HepG2 (cell line): ENCODE measurements around the gene UVSSA. TPM values are rescaled to one million over a fixed set of nuclear protein-coding genes. Genes with fewer than 3 reads are reported as not detected.

Experiments used
- CENPT ChIP-seq: sonication (generic); formaldehyde crosslinking; IDR thresholded peaks from 2 replicates; pipeline ENCODE4 v1.8.0; 2022; ENCODE audit warnings: low read depth, mild to moderate bottlenecking, moderate library complexity, missing genetic modification reagents
- CHCHD3 ChIP-seq: sonication (generic); formaldehyde crosslinking; IDR thresholded peaks from 2 replicates; pipeline ENCODE4 v1.8.0; 2022; ENCODE audit warnings: mild to moderate bottlenecking, missing genetic modification reagents, moderate library complexity
- GTF2F1 ChIP-seq: fragments of 150-350 bp; IDR thresholded peaks from 2 replicates; pipeline ENCODE4 v1.6.1; 2014; ENCODE audit warnings: low read length
- HMGXB3 ChIP-seq: sonication (generic); formaldehyde crosslinking; IDR thresholded peaks from 2 replicates; pipeline ENCODE4 v1.4.0; 2020; ENCODE audit warnings: missing genetic modification reagents, borderline replicate concordance
- NFE2L2 ChIP-seq: fragments of 150-350 bp; IDR thresholded peaks from 2 replicates; pipeline ENCODE4 v1.6.1; 2014; ENCODE audit warnings: low read length
- NFYB ChIP-seq: sonication (generic); formaldehyde crosslinking; IDR thresholded peaks from 2 replicates; pipeline ENCODE4 v1.4.0; 2020; ENCODE audit warnings: missing genetic modification reagents
- NR0B2 ChIP-seq: sonication (generic); formaldehyde crosslinking; IDR thresholded peaks from 2 replicates; pipeline ENCODE4 v1.4.0; 2020; ENCODE audit warnings: mild to moderate bottlenecking, missing genetic modification reagents
- RBM39 ChIP-seq: fragments of 200-400 bp; formaldehyde crosslinking; IDR thresholded peaks from one replicate; pipeline ENCODE4 v1.6.1; 2018; ENCODE audit warnings: antibody characterized with exemption, mild to moderate bottlenecking, low read depth, low read length; ENCODE audit not compliant: poor library complexity, severe bottlenecking
- SNAPC5 ChIP-seq: sonication (generic); formaldehyde crosslinking; IDR thresholded peaks from 2 replicates; pipeline ENCODE4 v1.8.1; 2023; ENCODE audit warnings: mild to moderate bottlenecking, missing genetic modification reagents, borderline replicate concordance
- SYNCRIP ChIP-seq: fragments of 200-400 bp; formaldehyde crosslinking; IDR thresholded peaks from 2 replicates; pipeline ENCODE4 v1.6.1; 2018; ENCODE audit warnings: mild to moderate bottlenecking, low read depth, low read length; ENCODE audit not compliant: insufficient read depth
- TBL1XR1 ChIP-seq: fragments of 150-350 bp; IDR thresholded peaks from 2 replicates; pipeline ENCODE4 v1.6.1; 2014; ENCODE audit warnings: borderline replicate concordance, low read length; ENCODE audit not compliant: partially characterized antibody
- XRCC5 ChIP-seq: fragments of 200-400 bp; formaldehyde crosslinking; optimal IDR thresholded peaks from 2 replicates; pipeline ENCODE3; 2017; ENCODE audit warnings: mild to moderate bottlenecking, low read length
- ZC3H4 ChIP-seq: sonication (generic); formaldehyde crosslinking; IDR thresholded peaks from 2 replicates; pipeline ENCODE4 v1.4.0; 2020; ENCODE audit warnings: missing genetic modification reagents, borderline replicate concordance
- ZNF414 ChIP-seq: sonication (generic); formaldehyde crosslinking; IDR thresholded peaks from 2 replicates; pipeline ENCODE4 v1.5.0; 2020; ENCODE audit warnings: missing genetic modification reagents
- ZNF572 ChIP-seq: sonication (generic); formaldehyde crosslinking; IDR thresholded peaks from 2 replicates; pipeline ENCODE4 v1.5.1; 2020; ENCODE audit warnings: mild to moderate bottlenecking, missing genetic modification reagents
- ZNF646 ChIP-seq: sonication (generic); formaldehyde crosslinking; IDR thresholded peaks from 2 replicates; pipeline ENCODE4 v1.9.0; 2021; ENCODE audit warnings: mild to moderate bottlenecking, missing genetic modification reagents
- polyA plus RNA-seq, 8 experiments: library from polyadenylated mRNA; depleted of rRNA in 3 of 8; stranded (reverse) in 7 of 8; unstranded in 1 of 8; fragments of >200 nt; fragmentation: Illumina TruSeq in 4 of 8; extraction: Trizol in 4 of 8; gene quantifications; 2 replicates each; pipeline versions ENCODE4 v1.2.1 to v1.2.3, GENCODE V29; 2011 to 2016; ENCODE audit warnings: low read depth in 4 of 8, missing spikeins in 1 of 8, mixed read lengths in 1 of 8; ENCODE audit not compliant: insufficient read depth in 1 of 8
- total RNA-seq, 5 experiments: library from RNA; depleted of rRNA; stranded (reverse); fragments of >200 nt; fragmentation: Illumina TruSeq; extraction: Trizol; gene quantifications; 2 replicates each; pipeline ENCODE4 v1.2.3, GENCODE V29; 2016; ENCODE audit warnings: low read depth in 1 of 5

UVSSA gene
- total and polyA plus RNA-seq, 2 of the 13 experiments (the other 11 are each of a cell fraction or from before 2014, with no cell fraction given), result 4.6 to 8.4 TPM

- TF ChIP-seq NR0B2 (0 out of 2 replicates have a peak, but pooled peaks have one; percentile 17), XRCC5 (no peak), SNAPC5 (CRISPR knock-in tag) (0 out of 2 replicates have a peak, but pooled peaks have one; percentile 32), HMGXB3 (CRISPR knock-in tag) (no peak), GTF2F1 (no peak), ZNF572 (no peak), ZNF414 (CRISPR knock-in tag) (no peak), CHCHD3 (CRISPR knock-in tag) (no peak), SYNCRIP (no peak), NFE2L2 (no peak), ZC3H4 (CRISPR knock-in tag) (no peak), CENPT (CRISPR knock-in tag) (no peak), ZNF646 (CRISPR knock-in tag) (no peak), TBL1XR1 (no peak), RBM39 (no peak), NFYB (CRISPR knock-in tag) (no peak; the same call in 1 of the 2 replicates)
These were observed 429 bp downstream of the UVSSA start (continued) for GRCh38 chr4:1347410-1347864.
